GM12864 (cell line): ENCODE data around the gene C20orf96.
"Not testable (repeated sequence)": the region's sequence is repeated elsewhere in the genome, so short reads cannot be mapped to it uniquely, and the experiment has no call there.

Source experiments
- DNase-seq: peaks from one replicate; pipeline ENCODE4 v3.0.0-alpha.2; 2011; ENCODE audit warnings: low read depth
- H3K4me3 ChIP-seq: 2 replicates; pipeline ENCODE4 v1.5.1; 2011; ENCODE audit warnings: mild to moderate bottlenecking, low read depth, low read length, control low read depth
- TF ChIP-seq, protein P1 (sequence below): IDR thresholded peaks from 2 replicates; pipeline ENCODE4 v1.5.1; 2011; ENCODE audit warnings: low read depth, mild to moderate bottlenecking, moderate library complexity, low read length, control low read depth, inconsistent platforms; ENCODE audit errors: missing control alignments

C20orf96 gene

DNA sequence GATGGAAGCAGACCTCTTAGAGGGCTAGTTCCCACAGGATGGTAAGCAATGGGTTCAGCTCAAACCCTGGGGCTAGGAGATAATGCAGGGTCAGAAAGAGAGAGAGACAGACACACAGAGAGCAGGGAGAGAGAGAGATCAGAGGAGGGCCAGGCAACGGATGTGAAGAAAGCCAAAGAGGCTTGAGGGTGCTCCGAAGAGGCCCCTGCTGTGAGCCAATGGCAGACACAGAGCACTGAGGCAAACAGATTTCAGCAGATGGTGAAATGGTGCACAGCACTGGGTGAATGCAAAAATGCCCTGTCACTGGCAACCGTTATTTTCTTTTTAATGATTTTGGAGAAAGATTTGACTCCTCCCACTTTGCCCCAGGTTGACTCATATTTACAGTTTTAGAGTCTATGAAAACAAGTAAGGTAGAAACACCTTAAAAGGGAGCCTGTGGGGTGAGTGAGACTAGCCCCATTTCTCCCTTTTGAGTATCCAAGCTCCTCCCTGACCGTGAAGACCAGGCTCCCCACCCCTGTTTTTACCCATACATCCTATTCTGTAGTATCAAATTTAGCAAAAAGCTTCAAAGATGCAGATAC is 32.2 kb downstream of the C20orf96 start:
- TF ChIP-seq, protein P1, sequence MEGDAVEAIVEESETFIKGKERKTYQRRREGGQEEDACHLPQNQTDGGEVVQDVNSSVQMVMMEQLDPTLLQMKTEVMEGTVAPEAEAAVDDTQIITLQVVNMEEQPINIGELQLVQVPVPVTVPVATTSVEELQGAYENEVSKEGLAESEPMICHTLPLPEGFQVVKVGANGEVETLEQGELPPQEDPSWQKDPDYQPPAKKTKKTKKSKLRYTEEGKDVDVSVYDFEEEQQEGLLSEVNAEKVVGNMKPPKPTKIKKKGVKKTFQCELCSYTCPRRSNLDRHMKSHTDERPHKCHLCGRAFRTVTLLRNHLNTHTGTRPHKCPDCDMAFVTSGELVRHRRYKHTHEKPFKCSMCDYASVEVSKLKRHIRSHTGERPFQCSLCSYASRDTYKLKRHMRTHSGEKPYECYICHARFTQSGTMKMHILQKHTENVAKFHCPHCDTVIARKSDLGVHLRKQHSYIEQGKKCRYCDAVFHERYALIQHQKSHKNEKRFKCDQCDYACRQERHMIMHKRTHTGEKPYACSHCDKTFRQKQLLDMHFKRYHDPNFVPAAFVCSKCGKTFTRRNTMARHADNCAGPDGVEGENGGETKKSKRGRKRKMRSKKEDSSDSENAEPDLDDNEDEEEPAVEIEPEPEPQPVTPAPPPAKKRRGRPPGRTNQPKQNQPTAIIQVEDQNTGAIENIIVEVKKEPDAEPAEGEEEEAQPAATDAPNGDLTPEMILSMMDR: no peak
- no peak overlapping the region for H3K4me3 ChIP-seq
- DNase-seq: no peak

DNA sequence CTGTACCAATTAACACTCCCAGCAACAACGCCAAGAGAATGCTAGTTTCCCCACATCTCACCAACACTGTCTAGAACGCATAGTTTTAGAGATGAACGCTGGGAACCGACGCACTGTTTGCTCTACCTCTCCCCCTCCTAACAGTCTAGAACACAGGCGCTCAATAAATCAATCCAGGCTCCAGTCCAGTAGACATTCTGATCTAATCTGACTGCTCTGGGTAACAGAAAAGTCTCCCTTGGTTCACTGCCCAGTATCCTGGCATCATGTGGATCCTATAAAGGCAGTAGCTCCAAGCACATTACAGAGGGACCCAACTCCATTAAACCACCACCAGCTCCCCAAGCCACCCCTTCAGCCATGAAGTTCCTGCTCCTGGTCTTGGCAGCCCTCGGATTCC is 33.1 kb downstream of the C20orf96 start, which contains the start of gene DEFB132:
DEFB132 (plus strand) TSS at position 306 of the 400 bp plus-strand sequence; CDS start at position 361, 55 bp downstream.
- TF ChIP-seq, protein P1: no peak
- no peak for DNase-seq
- no peak within 1 kb of the TSS for H3K4me3 ChIP-seq

DNA sequence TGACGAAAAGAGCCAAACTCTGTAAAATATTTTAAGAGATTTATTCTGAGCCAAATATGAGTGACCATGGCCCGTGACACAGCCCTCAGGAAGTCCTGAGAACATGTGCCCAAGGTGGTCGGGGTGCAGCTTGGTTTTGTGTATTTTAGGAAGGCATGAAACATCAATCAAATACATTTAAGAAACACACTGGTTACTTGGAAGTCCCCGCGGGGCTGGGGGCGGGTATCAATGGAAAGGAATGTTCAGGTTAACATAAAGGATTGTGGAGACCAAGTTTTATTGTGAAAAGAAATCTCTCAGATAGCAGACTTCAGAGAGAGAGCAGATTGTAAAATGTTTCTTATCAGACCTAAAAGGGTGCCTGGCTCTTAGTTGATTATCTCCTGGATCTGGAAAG is 37.1 kb downstream of the C20orf96 start:
- not testable (repeated sequence) for DNase-seq, H3K4me3 ChIP-seq

DNA sequence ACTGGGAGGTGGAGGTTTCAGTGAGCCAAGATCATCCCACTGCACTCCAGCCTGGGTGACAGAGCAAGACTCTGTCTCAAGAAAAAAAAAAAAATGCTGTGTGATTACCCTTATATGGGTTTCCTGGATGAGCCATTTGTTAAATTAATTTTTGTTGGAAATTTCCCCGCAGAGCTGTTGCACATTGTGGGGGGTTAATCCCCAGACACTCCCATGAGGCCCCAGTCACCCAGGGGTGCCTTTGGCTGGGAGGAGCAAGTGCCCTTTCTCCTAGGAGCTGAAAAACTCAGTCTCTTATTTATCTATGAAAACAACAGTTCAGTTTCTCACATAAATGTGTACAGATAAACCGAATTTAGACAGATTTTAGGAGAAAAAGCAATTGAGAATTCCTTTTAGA is 37.7 kb downstream of the C20orf96 start:
- DNase-seq: no peak
- H3K4me3 ChIP-seq: no peak overlapping the region
- TF ChIP-seq, protein P1: no peak

DNA sequence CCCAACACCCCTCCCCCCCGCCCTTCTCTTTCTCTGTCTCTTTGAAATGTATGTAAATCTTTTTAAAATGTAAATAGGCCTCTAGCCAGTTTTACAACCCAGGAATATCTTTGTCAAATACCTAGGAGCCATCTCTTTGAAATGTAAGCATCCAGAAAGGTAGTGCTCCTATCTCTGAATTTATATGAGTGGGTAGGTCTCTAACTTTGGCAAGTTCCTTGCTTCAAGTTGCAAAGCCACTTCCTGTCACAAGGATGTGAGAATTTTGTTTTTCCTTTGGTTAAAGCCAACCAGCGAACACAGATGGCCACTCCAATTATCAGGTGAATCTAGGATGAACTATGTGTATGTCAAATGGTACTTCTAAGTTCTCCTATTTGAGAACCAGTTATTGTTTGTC is 39.2 kb downstream of the C20orf96 start:
- H3K4me3 ChIP-seq: no peak overlapping the region
- TF ChIP-seq, protein P1: no peak
- no peak for DNase-seq

DNA sequence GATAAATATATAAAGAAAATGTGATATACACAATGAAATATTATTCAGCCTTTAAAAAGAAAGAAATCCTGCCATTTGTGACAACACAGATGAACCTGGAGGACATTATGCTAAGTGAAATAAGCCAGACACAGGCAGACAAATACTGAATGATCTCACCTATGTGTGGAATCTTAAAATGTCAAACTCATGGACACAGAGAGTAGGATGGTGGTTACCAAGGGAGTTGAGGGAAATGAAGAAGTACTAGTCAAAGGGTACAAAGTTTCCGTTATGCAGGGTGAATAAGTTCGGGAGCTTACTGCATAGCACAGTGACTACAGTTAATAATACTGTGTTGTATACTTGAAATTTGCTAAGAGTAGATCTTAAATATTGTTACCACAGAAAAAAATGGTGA is 47.6 kb downstream of the C20orf96 start:
- H3K4me3 ChIP-seq: no peak overlapping the region
- TF ChIP-seq, protein P1: no peak

DNA sequence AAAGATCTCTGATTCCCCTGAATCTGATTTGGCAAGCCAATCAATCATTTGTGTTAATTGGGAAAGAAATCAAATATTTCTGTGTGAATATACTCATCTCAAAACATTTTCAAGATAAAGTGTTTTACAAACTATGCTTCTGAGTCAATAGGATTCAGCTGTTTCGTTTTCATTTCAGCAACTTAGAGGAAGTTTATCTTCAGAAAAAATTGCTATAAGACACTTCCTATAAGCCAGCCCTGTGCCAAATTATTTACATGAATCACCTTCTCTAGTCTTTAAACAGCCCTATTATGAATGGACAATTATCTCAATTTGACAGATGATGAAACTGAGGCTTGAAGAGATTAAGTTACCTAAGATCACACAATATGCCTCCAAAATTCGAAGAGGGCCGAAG is 52.6 kb downstream of the C20orf96 start:
- no peak for DNase-seq

More for the DNA sequence above, 47.6 kb downstream of the C20orf96 start:
- DNase-seq: no peak

More for the DNA sequence above, 52.6 kb downstream of the C20orf96 start:
- TF ChIP-seq, protein P1: no peak
- H3K4me3 ChIP-seq: no peak overlapping the region
